GM21717 (cell line): ENCODE measurements around the gene OLFM3.

Experiments used
- ATAC-seq: cut with Tn5 transposase; IDR thresholded peaks from one replicate; pipeline ENCODE4 v1.9.1; 2021; ENCODE audit warnings: mild to moderate bottlenecking, moderate library complexity; ENCODE audit not compliant: unreplicated experiment

OLFM3 gene

DNA sequence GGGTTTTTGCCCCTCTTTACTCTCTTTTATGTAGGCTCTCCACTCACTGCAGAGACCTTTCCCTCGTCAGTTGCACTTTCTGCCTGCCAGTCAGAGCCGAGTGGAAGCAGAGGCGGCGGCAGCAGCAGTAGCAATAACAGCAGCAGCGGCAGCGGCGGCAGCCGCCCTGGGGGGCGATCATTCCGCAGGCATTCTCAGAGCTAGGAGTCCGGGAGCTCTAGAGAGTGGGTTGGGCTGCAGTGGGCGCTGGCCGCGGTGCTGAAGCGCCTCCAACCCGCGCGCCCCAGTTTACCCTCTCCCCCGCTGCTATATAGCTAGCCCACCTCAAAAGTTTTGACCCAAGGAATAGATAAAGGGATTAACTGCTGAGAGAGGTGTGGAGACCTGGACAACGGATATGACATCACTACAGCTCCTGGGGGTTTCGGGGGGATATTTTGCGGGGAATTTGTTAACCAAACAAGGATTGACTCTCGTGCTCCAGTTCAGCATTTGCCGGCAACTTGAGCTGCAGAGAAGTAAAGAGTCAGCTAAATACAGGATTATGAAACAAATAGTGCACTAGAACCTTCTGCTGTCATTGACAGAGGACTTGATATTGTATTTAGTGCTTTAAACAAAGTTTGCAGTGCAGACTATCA is at the start of gene OLFM3:
Gene OLFM3, minus strand, starts transcription at position 102 of the 641 bp plus-strand sequence.
- ATAC-seq: no peak

DNA sequence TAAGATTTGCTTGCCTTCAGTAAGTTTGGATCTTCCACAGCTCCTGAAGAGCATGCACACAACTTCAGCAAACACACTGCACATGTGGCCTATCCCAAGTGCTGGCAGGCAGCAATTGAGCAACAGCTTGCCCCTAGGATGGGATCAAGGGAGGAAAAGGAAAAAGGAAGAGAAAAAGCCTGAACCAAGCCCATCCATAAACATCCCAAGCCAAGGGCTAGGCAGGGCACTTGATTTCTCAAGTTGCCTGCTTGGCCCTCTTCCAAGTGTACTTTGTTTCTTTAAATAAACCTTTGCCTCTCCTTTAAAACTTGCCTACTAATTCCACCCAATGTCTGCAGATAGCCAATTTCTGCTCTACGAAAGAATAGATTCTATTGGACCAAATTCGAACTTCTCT is 49.0 kb upstream of the OLFM3 start:
- ATAC-seq: no peak

DNA sequence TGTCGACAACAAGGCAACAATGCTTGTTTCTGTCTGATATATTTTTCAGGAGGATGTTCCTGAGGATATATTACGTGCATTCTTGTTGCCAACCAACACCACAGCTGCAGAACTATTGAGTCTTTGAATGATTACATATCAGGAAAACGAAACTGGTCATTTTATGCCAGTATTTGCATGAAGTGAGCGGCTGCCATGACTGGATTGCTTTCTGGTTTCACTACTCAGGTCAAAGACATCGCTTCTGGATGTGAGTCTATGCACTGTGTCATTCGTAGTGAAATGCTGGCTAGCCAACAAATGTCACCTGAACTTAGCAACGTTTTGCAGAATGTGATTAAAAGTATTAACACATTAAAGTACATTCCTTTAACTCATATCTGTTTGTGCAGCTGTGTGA is 35.8 kb upstream of the OLFM3 start:
- ATAC-seq: peak; percentile 91

- ATAC-seq: no peak
Measured at GRCh38 chr1:102019530-102019929, 22.8 kb upstream of the OLFM3 start.

- ATAC-seq: no peak
Measured at GRCh38 chr1:102015728-102016127, 19.0 kb upstream of the OLFM3 start.

GRCh38 chr1:102002057-102002456 is 5.3 kb upstream of the OLFM3 start:
- no peak for ATAC-seq

- ATAC-seq: no peak
Measured at GRCh38 chr1:101995984-101996745, 561 bp downstream of the OLFM3 start.

DNA sequence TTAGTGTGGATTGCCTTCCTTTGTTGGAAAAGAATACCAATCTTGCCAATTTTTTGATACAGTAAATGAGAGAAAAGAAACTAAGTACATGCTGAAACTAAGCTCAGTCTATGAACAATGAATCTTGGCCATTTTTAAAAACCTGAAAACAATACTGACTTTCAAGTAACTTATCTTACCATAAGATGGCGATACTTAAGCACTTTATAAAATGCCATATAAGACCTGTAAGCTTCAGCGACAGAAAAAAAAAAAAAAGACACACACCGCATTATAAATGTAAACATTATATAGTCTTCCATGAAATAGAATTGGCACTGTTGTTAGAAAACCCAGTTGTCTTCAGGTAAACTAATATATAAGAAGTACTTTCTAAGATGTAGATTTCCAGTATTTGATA is 3.0 kb downstream of the OLFM3 start:
- ATAC-seq: no peak

GRCh38 chr1:101992821-101993575 is 3.7 kb downstream of the OLFM3 start:
- ATAC-seq: no peak

DNA sequence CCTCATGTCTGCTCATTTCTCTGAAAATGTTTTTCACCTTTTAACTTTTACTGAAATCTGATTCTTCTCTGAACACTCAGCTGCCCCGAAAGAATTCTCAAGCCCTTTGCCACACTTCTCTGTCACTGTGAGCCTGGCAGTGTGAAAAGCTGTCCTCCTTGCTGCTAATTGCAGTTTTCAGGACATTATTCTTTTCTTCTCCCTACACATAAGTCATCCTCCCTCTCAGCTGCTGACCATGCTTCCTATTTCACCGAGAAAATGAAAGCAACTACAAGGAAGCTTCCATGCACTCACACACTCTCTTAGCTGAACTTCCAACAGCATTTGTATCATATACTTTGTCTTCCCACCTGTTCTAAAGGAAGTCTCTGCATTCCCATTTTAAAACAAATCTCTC is 15.8 kb downstream of the OLFM3 start:
- no peak for ATAC-seq

DNA sequence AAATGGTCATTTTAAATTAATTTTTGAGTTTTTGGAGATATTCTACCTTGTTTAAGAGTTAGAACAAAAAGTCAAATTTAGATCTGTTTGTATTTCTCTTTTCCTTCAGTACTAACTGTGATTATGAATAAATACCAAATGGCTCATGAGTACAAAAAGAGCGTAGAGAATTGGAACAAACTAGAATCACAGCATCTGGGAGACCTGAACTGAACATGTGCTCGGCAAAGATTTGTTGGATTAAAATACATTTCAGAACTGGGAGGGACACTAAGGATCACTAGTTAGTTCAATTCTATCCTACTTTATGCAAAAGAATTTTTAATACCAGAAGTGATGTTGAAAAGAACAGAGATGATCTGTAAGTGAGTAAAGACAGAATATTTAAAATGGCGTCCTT is 19.5 kb downstream of the OLFM3 start:
- no peak for ATAC-seq

DNA sequence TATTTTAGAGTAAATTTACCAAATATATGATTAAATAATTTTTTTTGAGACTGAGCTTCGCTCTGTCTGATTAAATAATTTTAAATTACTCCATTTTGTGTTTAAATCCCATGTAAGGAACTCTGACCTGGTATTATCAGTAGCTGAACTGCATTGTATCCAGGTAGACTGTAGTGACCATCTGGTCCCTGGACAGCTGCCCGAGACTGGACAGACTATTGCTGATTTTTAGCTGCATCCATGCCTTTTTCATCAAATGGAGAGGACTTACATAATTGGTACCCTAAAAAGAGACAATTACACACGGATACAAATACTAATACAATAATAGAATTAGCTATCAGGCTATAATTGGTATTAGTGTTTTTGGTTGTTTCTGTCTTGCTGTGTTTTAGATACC is 20.6 kb downstream of the OLFM3 start:
- no peak for ATAC-seq

- ATAC-seq: no peak
Measured at GRCh38 chr1:101975371-101975770, 21.4 kb downstream of the OLFM3 start.

- no peak for ATAC-seq
Measured at GRCh38 chr1:101974599-101975274, 22.0 kb downstream of the OLFM3 start.

- ATAC-seq: no peak
Measured at GRCh38 chr1:101971304-101971703, 25.4 kb downstream of the OLFM3 start.

DNA sequence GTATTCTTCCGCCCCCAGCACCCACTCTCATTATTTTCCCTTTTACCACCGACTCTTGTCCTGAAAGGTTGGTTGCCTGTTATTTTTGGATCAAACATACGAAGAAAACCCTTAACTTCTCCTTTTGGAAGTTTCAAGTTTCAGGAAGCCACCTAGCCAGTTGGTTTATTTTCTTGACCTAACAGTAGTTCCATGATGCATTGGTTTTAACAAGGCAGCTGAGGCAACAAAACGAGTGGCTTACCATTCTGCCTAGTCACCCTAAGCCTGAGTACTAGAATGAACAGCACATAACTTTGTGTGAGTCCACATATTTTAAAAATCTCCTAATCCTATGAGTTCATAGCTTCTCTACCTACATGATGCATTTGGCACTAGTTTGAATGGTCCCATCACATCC is 28.9 kb downstream of the OLFM3 start:
- ATAC-seq: no peak

GRCh38 chr1:101965341-101965740 is 31.4 kb downstream of the OLFM3 start:
- no peak for ATAC-seq

DNA sequence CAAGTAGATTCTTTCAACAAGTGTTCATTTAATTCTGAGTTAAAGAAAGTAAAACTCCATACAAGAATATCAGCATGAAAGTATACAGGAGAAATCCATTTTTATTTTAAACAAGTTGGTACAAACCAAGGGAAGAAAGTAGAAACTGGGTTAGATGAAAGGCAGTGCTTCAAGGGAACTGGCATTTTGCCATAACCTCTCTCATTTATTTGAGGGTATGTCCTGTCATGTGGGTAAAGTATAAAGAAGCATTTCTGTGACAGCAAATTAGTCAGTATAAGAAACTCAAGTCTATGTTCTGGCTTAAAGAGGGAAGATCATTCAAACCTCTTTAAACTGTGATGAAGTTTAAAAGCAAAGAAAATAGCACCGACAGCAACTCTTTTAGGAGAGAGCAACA is 32.0 kb downstream of the OLFM3 start:
- no peak for ATAC-seq

- ATAC-seq: no peak
Measured at GRCh38 chr1:101960142-101960541, 36.6 kb downstream of the OLFM3 start.

GRCh38 chr1:101959456-101959855 is 37.3 kb downstream of the OLFM3 start:
- ATAC-seq: no peak

- no peak for ATAC-seq
Measured at GRCh38 chr1:101957771-101958170, 39.0 kb downstream of the OLFM3 start.
